ENCODE results near the gene EXOC6B. TPM values are rescaled to one million over a fixed set of nuclear protein-coding genes. Genes with fewer than 3 reads are reported as not detected.

Gene EXOC6B
- total and polyA plus RNA-seq, 9 of the 15 experiments (the other 6 are each of a cell fraction or from before 2014, with no cell fraction given) = 0.28 to 4.2 (median 2.0) TPM

- DNase-seq (ENCODE audit: extremely low read depth in 1 of 4, low spot score in 3 of 4) (peak in 1 of 4 experiments; percentile 33), ATAC-seq (no peak), FAIRE-seq (peak; percentile 46)
- no peaks in the 10 kb centered on the region for H3K9me1 ChIP-seq (ENCODE audit: control insufficient read depth, insufficient read depth, low read length)
- no peak overlapping the region for H3K9ac ChIP-seq (ENCODE audit: insufficient read depth in 1 of 2, low read depth in 2 of 2, low read length in 2 of 2)
- ChIA-PET CTCF (ENCODE audit: low intra/inter-chr PET ratio) (no interaction called here), POLR2A (interaction anchor here (1.0 kb wide), 1 partner anchor 9 kb away, joined by 3 read pairs; no protein-coding TSS in a partner anchor)
- H3K27me3 ChIP-seq (ENCODE audit: control insufficient read depth in 2 of 2, insufficient read depth in 2 of 2, low read length in 2 of 2) = peaks cover 3 to 4% of the 10 kb centered on the region in 2 experiments; a peak in 3 of 5 replicates
- no peaks in the 10 kb centered on the region for H3K36me3 ChIP-seq (ENCODE audit: control insufficient read depth, insufficient read depth, low read length)
- intact Hi-C loops (cut with micrococcal nuclease) = loop anchor here (5.0 kb wide), 1 partner anchor 47 kb away; no protein-coding TSS in a partner anchor
- no peaks in the 10 kb centered on the region for H3K79me2 ChIP-seq (ENCODE audit: control insufficient read depth, insufficient read depth, low read length)
- no peak overlapping the region for H2AFZ ChIP-seq (ENCODE audit: low read depth, low read length)
- H3K9me3 ChIP-seq (replicated peaks; ENCODE audit: control insufficient read depth, insufficient read depth, low read depth, low read length) = no peaks in the 10 kb centered on the region
- no peaks in the 10 kb centered on the region for H3K4me1 ChIP-seq (replicated peaks in 1 of 2; ENCODE audit: control insufficient read depth in 2 of 2, insufficient read depth in 2 of 2, low read length in 2 of 2)
- WGBS (ENCODE audit: insufficient coverage, low coverage, missing lambda C conversion rate) = 11% methylated on average over 13 of the region's 13 CpGs
- no peaks in the 10 kb centered on the region for H4K20me1 ChIP-seq (replicated peaks; ENCODE audit: control insufficient read depth, insufficient read depth, low read length)
- H3K4me2 ChIP-seq (ENCODE audit: insufficient read depth, low read length) = no peak overlapping the region
- no peak overlapping the region for H3K4me3 ChIP-seq
- BruUV-seq (replicated peaks) = no TSS peak
- H3K27ac ChIP-seq (ENCODE audit: extremely low read depth, low read depth, low read length) = no peak overlapping the region
- in situ Hi-C loops (cut with MboI) = no loop called here
- TF ChIP-seq CEBPB (tag; IDR thresholded peaks at IDR 0.05) (peak; percentile 91), TCF3 (CRISPR knock-in tag; IDR thresholded peaks at IDR 0.05) (no peak), TEAD4 (IDR thresholded peaks at IDR 0.05; ENCODE audit: low read length) (peak; percentile 24; the same call in 1 of the 2 replicates), TEAD4 (CRISPR knock-in tag; IDR thresholded peaks at IDR 0.05; ENCODE audit: borderline replicate concordance) (no peak), TCFL5 (CRISPR knock-in tag; conservative IDR thresholded peaks at IDR 0.05) (no peak), CTCF (IDR thresholded peaks at IDR 0.05 in 2 of 3, conservative IDR thresholded peaks at IDR 0.05 in 1 of 3; ENCODE audit: insufficient read depth in 2 of 3, low read depth in 1 of 3, low read length in 3 of 3) (peak; percentile 19 to 47 (median 32); a peak in 4 of 6 replicates), FOXM1 (IDR thresholded peaks at IDR 0.05; ENCODE audit: low read depth) (no peak), FOXM1 (CRISPR knock-in tag; IDR thresholded peaks at IDR 0.05; ENCODE audit: low read depth) (no peak), ZNF696 (CRISPR knock-in tag; conservative IDR thresholded peaks at IDR 0.05) (no peak)
- TF ChIP-seq, protein P1, sequence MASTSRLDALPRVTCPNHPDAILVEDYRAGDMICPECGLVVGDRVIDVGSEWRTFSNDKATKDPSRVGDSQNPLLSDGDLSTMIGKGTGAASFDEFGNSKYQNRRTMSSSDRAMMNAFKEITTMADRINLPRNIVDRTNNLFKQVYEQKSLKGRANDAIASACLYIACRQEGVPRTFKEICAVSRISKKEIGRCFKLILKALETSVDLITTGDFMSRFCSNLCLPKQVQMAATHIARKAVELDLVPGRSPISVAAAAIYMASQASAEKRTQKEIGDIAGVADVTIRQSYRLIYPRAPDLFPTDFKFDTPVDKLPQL (IDR thresholded peaks at IDR 0.05; ENCODE audit: extremely low read depth, insufficient read length) = no peak
Measured at GRCh38 chr2:72815655-72816278, 10.1 kb downstream of the EXOC6B start.

All from K562 (cell line).